ENCODE data around the gene GPR157. TPM values are rescaled to one million over a fixed set of nuclear protein-coding genes. Genes with fewer than 3 reads are reported as not detected.

The GPR157 gene
- total RNA-seq, 2 donors from 2014 or later = 5.9 to 7.5 TPM

GRCh38 chr1:9120312-9120958 lies 8.5 kb downstream of the GPR157 start:
- no peak overlapping the region for H3K4me3 Mint-ChIP-seq
- peaks cover 24% of the 10 kb centered on the region for H3K4me1 Mint-ChIP-seq (ENCODE audit: low read depth)
- ATAC-seq (replicated peaks in 1 of 2) (no peak), DNase-seq (no peak)
- no peaks in the 10 kb centered on the region for H3K9me3 Mint-ChIP-seq
- no peaks in the 10 kb centered on the region for H3K27me3 Mint-ChIP-seq (ENCODE audit: low read depth)
- H3K36me3 Mint-ChIP-seq (ENCODE audit: insufficient read depth in 2 of 2) = no peaks in the 10 kb centered on the region
- no peak overlapping the region for H3K27ac Mint-ChIP-seq

GRCh38 chr1:9119745-9120144 lies 9.2 kb downstream of the GPR157 start:
- Mint-ChIP-seq H3K36me3 (ENCODE audit: insufficient read depth in 2 of 2) (no peaks in the 10 kb centered on the region), H3K4me1 (ENCODE audit: low read depth) (peaks cover 18% of the 10 kb centered on the region), H3K27me3 (ENCODE audit: low read depth) (no peaks in the 10 kb centered on the region), H3K9me3 (no peaks in the 10 kb centered on the region), H3K27ac (no peak overlapping the region), H3K4me3 (no peak overlapping the region)
- no peak for DNase-seq
- no peak for ATAC-seq (replicated peaks in 1 of 2)

- H3K27ac Mint-ChIP-seq = no peak overlapping the region
- no peaks in the 10 kb centered on the region for H3K36me3 Mint-ChIP-seq (ENCODE audit: insufficient read depth in 2 of 2)
- ATAC-seq (replicated peaks in 1 of 2) = no peak
- no peak for DNase-seq
- no peaks in the 10 kb centered on the region for H3K9me3 Mint-ChIP-seq
- no peaks in the 10 kb centered on the region for H3K27me3 Mint-ChIP-seq (ENCODE audit: low read depth)
- H3K4me1 Mint-ChIP-seq (ENCODE audit: low read depth) = peaks cover 23% of the 10 kb centered on the region
- no peak overlapping the region for H3K4me3 Mint-ChIP-seq
These were observed 10.7 kb downstream of the GPR157 start for GRCh38 chr1:9118186-9118585.

DNA sequence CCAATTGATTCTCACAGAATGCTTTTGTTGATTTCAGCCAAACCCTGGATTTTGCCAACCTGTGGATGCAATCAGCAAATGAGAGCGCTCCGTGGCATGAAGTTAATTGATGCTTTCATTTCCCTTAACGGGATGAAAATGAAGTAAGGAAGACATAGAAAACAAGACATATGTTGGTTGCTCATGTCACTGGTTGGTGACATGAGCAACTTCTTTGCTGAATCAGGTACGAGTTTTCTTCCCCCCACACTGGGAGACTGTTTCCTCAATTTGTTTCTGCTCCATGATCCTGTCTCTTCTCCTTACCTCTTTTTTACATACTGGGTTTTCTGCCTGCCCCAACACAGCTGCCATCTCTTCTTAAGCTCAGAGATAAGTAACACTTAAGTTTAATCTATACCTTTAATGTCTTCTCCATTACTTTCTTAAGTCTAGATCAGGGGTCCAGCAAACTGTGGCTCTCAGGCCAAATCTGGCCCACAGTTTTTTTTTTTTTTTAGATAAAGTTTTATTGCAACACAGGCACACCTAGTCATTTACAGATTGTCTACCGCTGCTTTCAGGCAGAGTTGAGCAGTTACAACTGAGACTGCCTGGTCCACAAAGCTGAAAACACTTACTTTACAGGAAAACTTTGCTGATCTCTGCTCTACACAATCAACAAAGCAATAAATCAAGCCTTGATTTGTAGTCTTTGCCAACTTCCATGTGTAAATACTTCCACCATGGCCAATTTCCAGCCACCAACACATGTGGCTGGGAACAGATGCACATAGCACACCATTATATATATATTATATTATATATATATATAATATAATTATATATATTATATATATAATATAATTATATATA lies 13.3 kb downstream of the GPR157 start:
- H3K9me3 Mint-ChIP-seq = no peaks in the 10 kb centered on the region
- no peak overlapping the region for H3K4me3 Mint-ChIP-seq
- no peak for DNase-seq
- ATAC-seq (replicated peaks in 1 of 2) = peak in 1 of 2 donors; percentile 33
- H3K36me3 Mint-ChIP-seq (ENCODE audit: insufficient read depth in 2 of 2) = no peaks in the 10 kb centered on the region
- H3K27me3 Mint-ChIP-seq (ENCODE audit: low read depth) = no peaks in the 10 kb centered on the region
- no peak overlapping the region for H3K27ac Mint-ChIP-seq
- peaks cover 34% of the 10 kb centered on the region for H3K4me1 Mint-ChIP-seq (ENCODE audit: low read depth)

DNA sequence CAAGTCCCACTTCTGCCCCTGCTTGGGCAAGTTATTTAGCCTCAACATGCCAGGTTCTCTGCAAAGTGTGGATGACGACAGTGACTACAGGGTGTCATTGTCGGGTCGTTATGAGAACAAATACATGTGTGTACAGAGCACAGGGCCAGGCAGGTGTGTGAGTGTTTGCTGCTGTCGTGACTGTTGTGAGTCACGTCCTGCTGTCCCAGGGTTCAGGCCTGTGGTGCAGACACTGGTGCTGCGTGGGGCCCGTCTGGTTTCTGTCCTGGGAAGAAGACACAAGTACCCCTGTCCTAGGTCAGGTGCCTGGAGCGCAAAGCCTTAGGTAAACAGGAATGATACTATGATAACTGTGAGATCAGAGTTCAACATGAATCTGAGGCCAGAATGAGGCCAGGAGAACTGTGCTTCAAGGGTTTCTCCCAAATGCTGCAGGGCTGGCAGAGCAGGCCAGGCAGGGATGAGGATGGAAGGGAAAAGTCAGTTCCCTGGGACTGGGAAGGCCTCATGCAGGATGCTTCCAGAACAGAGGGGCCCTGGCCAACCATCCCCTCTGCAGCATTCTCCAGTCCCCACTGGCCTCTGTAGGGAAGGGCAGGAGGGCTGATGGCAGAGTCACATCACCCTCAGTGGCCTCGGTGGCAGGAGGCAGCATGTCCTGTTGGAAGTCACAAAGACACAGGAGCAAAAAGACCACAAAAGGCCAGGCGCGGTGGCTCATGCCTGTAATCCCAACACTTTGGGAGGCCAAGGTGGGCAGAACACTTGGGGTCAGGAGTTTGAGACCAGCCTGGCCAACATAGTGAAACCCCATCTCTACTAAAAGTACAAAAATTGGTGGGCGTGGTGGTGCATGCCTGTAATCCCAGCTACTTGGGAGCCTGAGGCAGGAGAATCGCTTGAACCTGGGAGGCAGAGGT lies 15.7 kb downstream of the GPR157 start:
- peak in 1 of 2 donors; percentile 22 for DNase-seq
- no peaks in the 10 kb centered on the region for H3K27me3 Mint-ChIP-seq (ENCODE audit: low read depth)
- no peaks in the 10 kb centered on the region for H3K9me3 Mint-ChIP-seq
- H3K4me1 Mint-ChIP-seq (ENCODE audit: low read depth) = peaks cover 34% of the 10 kb centered on the region
- no peaks in the 10 kb centered on the region for H3K36me3 Mint-ChIP-seq (ENCODE audit: insufficient read depth in 2 of 2)
- no peak overlapping the region for H3K27ac Mint-ChIP-seq
- peak; percentile 39 to 48 for ATAC-seq (replicated peaks in 1 of 2)
- peak overlapping the region in 1 of 2 donors; percentile 10 for H3K4me3 Mint-ChIP-seq

- Mint-ChIP-seq H3K36me3 (ENCODE audit: insufficient read depth in 2 of 2) (no peaks in the 10 kb centered on the region), H3K4me3 (peak overlapping the region in 1 of 2 donors; percentile 20), H3K9me3 (no peaks in the 10 kb centered on the region), H3K4me1 (ENCODE audit: low read depth) (peaks cover 34% of the 10 kb centered on the region), H3K27me3 (ENCODE audit: low read depth) (no peaks in the 10 kb centered on the region), H3K27ac (no peak overlapping the region)
- peak; percentile 74 to 75 for ATAC-seq (replicated peaks in 1 of 2)
- peak; percentile 35 to 52 for DNase-seq
These were observed 16.9 kb downstream of the GPR157 start for GRCh38 chr1:9111957-9112356.

DNA sequence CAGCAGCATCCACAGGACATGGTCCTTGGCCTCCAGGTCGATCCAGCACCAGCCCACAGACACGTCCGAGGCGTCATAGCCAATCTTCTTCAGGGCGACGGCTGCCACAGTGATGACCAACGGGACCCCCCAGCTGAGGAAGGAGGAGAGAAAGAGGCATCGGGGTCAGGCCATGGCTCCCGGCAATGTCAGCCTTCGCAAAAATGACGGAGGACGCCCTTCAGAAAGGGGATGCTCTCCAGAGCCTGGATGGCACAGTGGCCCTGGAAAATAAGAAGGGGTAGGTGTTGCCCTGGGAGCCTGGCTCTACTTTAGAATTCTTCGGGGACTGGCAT lies 17.6 kb downstream of the GPR157 start:
- H3K27me3 Mint-ChIP-seq (ENCODE audit: low read depth) = no peaks in the 10 kb centered on the region
- no peaks in the 10 kb centered on the region for H3K36me3 Mint-ChIP-seq (ENCODE audit: insufficient read depth in 2 of 2)
- H3K9me3 Mint-ChIP-seq = no peaks in the 10 kb centered on the region
- no peak for DNase-seq
- H3K27ac Mint-ChIP-seq = no peak overlapping the region
- H3K4me3 Mint-ChIP-seq = peak overlapping the region in 1 of 2 donors; percentile 12
- H3K4me1 Mint-ChIP-seq (ENCODE audit: low read depth) = peaks cover 34% of the 10 kb centered on the region
- no peak for ATAC-seq (replicated peaks in 1 of 2)

DNA sequence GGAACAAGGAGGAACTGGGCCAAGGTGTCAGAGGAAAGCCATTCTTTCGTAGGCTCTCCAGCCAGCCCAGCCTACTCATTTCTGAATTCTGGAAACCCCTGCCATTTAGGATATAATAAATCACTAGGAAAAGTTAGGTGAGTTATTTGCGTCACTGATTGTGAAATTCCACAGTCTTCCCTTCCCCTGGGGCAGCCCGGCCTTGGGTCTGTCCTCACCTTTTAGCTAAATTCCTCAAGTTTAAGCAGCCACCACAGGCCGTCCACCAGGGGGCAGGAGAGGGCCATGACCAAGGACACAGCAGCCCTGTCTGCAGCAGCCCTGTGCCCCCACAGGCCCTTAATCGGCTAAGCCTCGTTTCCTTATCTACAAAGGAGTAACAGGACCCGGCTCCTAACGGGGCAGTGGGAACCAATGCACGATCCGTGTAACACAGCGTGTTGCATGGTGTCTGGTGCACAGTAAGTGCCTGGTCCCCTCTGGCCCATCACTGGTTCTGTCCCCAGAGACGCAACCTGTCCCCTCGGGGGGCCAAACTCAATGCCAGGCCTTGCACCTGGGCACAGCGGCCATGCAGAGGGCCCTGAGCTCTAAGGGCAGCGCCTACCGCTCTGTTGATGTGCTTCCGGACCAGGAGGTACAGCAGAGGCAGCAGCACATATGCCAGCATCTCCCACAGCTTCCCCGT lies 18.1 kb downstream of the GPR157 start:
- Mint-ChIP-seq H3K27ac (no peak overlapping the region), H3K4me3 (peak overlapping the region in 1 of 2 donors; percentile 12), H3K9me3 (no peaks in the 10 kb centered on the region), H3K36me3 (ENCODE audit: insufficient read depth in 2 of 2) (no peaks in the 10 kb centered on the region), H3K4me1 (ENCODE audit: low read depth) (peaks cover 34% of the 10 kb centered on the region), H3K27me3 (ENCODE audit: low read depth) (no peaks in the 10 kb centered on the region)
- peak; percentile 64 to 71 for ATAC-seq (replicated peaks in 1 of 2)
- peak; percentile 88 to 91 for DNase-seq

GRCh38 chr1:9108056-9108665 lies 20.7 kb downstream of the GPR157 start:
- Mint-ChIP-seq H3K27me3 (ENCODE audit: low read depth) (no peaks in the 10 kb centered on the region), H3K4me1 (ENCODE audit: low read depth) (peaks cover 25% of the 10 kb centered on the region), H3K27ac (no peak overlapping the region), H3K36me3 (ENCODE audit: insufficient read depth in 2 of 2) (no peaks in the 10 kb centered on the region), H3K4me3 (no peak overlapping the region), H3K9me3 (no peaks in the 10 kb centered on the region)
- DNase-seq (no peak), ATAC-seq (replicated peaks in 1 of 2) (no peak)

- Mint-ChIP-seq H3K4me3 (no peak overlapping the region), H3K27me3 (ENCODE audit: low read depth) (no peaks in the 10 kb centered on the region), H3K4me1 (ENCODE audit: low read depth) (peaks cover 15% of the 10 kb centered on the region), H3K27ac (no peak overlapping the region), H3K36me3 (ENCODE audit: insufficient read depth in 2 of 2) (no peaks in the 10 kb centered on the region), H3K9me3 (no peaks in the 10 kb centered on the region)
- ATAC-seq (replicated peaks in 1 of 2) (no peak), DNase-seq (no peak)
These were observed 21.8 kb downstream of the GPR157 start for GRCh38 chr1:9107136-9107535.

GRCh38 chr1:9106286-9106685 lies 22.6 kb downstream of the GPR157 start:
- ATAC-seq (replicated peaks in 1 of 2) (no peak), DNase-seq (no peak)
- no peak overlapping the region for H3K4me3 Mint-ChIP-seq
- H3K4me1 Mint-ChIP-seq (ENCODE audit: low read depth) = peaks cover 6% of the 10 kb centered on the region
- H3K27me3 Mint-ChIP-seq (ENCODE audit: low read depth) = no peaks in the 10 kb centered on the region
- H3K9me3 Mint-ChIP-seq = no peaks in the 10 kb centered on the region
- H3K36me3 Mint-ChIP-seq (ENCODE audit: insufficient read depth in 2 of 2) = no peaks in the 10 kb centered on the region
- no peak overlapping the region for H3K27ac Mint-ChIP-seq

DNA sequence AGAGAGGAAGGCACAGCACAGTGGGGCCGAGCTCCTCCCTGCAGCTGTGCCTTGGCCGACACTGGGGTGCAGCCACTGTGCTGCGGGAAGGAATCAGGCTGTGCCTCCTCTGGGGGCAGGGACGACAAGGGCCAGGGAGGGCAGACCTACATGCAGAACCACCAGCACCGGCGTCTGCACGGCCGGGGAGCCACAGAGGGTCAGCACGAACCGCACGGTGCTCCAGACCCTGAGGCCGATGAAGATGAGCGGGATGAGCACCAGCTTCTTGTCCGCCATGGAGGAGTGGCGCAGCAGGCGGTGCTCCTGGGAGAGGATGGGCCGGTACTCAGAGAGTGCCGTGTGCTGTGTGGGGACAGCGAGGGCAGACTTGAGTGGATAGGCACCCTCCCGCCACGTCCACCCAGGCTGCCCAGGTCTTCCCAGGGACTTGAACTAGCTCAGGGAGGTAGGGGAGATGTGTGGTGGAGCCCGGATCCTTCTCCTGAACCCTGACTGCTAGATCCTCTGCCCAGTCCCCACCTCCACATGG lies 23.5 kb downstream of the GPR157 start:
- Mint-ChIP-seq H3K4me1 (ENCODE audit: low read depth) (no peaks in the 10 kb centered on the region), H3K27ac (no peak overlapping the region), H3K36me3 (ENCODE audit: insufficient read depth in 2 of 2) (no peaks in the 10 kb centered on the region), H3K27me3 (ENCODE audit: low read depth) (no peaks in the 10 kb centered on the region), H3K4me3 (no peak overlapping the region), H3K9me3 (no peaks in the 10 kb centered on the region)
- DNase-seq (no peak), ATAC-seq (replicated peaks in 1 of 2) (no peak)

Measured in activated T-cell treated with anti-CD3 and anti-CD28 coated beads, Interleukin-2, amount 50 U/mL, for 72 hours (primary cell).